Hypothalamus (tissue), 51 donors: Measurements from ENCODE around the gene MTO1.
"Not testable (repeated sequence)": the region's sequence is repeated elsewhere in the genome, so short reads cannot be mapped to it uniquely, and the experiment has no call there.

Source experiments
- DNase-seq, 51 donors: peaks; one replicate each; lab custom pipeline; 2025; lab: John Stamatoyannopoulos, UW

Gene MTO1

GRCh38 chr6:73523434-73524123, 62.0 kb downstream of the MTO1 start:
- peak in 28 of 51 donors; percentile 3 to 55 (median 24) for DNase-seq

- DNase-seq, result no peak
These were observed 64.2 kb downstream of the MTO1 start for GRCh38 chr6:73525546-73526330.

- no peak for DNase-seq
These were observed 67.4 kb downstream of the MTO1 start for GRCh38 chr6:73528897-73529296.

GRCh38 chr6:73532293-73532692, 70.8 kb downstream of the MTO1 start:
- no peak for DNase-seq

GRCh38 chr6:73534628-73535027, 73.1 kb downstream of the MTO1 start:
- DNase-seq, result no peak

GRCh38 chr6:73537677-73538076, 76.1 kb downstream of the MTO1 start:
- DNase-seq, result no peak

- no peak for DNase-seq
These were observed 76.7 kb downstream of the MTO1 start for GRCh38 chr6:73538116-73538779.

GRCh38 chr6:73542481-73542880, 80.9 kb downstream of the MTO1 start:
- DNase-seq, result not testable (repeated sequence)

GRCh38 chr6:73542891-73543290, 81.4 kb downstream of the MTO1 start:
- DNase-seq, result no peak

GRCh38 chr6:73547036-73547435, 85.5 kb downstream of the MTO1 start:
- no peak for DNase-seq

- no peak for DNase-seq
These were observed 87.2 kb downstream of the MTO1 start for GRCh38 chr6:73548458-73549446.

GRCh38 chr6:73551115-73551514, 89.6 kb downstream of the MTO1 start:
- DNase-seq, result not testable (repeated sequence)

GRCh38 chr6:73555380-73555949, 93.9 kb downstream of the MTO1 start:
- not testable (repeated sequence) for DNase-seq

- peak in 5 of 51 donors; percentile 1 to 30 (median 5) for DNase-seq
These were observed 95.3 kb downstream of the MTO1 start for GRCh38 chr6:73556836-73557235.
